ENCODE data around the gene C1orf198. TPM values are rescaled to one million over a fixed set of nuclear protein-coding genes. Genes with fewer than 3 reads are reported as not detected.

C1orf198 gene
- total and polyA plus RNA-seq, 8 donors = 16.5 to 35.3 (median 20.7) TPM

GRCh38 chr1:230824919-230825721 lies 43.2 kb downstream of the C1orf198 start:
- Histone ChIP-seq H3K4me1 (peaks cover 28 to 44% (median 28%) of the 10 kb centered on the region in 3 donors), H3K27ac (peak overlapping the region; percentile 70 to 94 (median 90)), H3K27me3 (no peaks in the 10 kb centered on the region), H3K36me3 (no peaks in the 10 kb centered on the region), H3K9me3 (no peaks in the 10 kb centered on the region), H3K4me3 (no peak overlapping the region)
- ATAC-seq = peak; percentile 81 to 86 (median 84)
- FAIRE-seq = no peak
- 16 to 19% methylated on average over 11 of the region's 11 CpGs for WGBS, 2 donors
- DNase-seq = peak in 3 of 6 donors; percentile 39 to 49 (median 43)
- intact Hi-C loops (cut with DNase I) = no loop called here
- TF ChIP-seq, protein P1, sequence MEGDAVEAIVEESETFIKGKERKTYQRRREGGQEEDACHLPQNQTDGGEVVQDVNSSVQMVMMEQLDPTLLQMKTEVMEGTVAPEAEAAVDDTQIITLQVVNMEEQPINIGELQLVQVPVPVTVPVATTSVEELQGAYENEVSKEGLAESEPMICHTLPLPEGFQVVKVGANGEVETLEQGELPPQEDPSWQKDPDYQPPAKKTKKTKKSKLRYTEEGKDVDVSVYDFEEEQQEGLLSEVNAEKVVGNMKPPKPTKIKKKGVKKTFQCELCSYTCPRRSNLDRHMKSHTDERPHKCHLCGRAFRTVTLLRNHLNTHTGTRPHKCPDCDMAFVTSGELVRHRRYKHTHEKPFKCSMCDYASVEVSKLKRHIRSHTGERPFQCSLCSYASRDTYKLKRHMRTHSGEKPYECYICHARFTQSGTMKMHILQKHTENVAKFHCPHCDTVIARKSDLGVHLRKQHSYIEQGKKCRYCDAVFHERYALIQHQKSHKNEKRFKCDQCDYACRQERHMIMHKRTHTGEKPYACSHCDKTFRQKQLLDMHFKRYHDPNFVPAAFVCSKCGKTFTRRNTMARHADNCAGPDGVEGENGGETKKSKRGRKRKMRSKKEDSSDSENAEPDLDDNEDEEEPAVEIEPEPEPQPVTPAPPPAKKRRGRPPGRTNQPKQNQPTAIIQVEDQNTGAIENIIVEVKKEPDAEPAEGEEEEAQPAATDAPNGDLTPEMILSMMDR (IDR thresholded peaks at IDR 0.05) = no peak

DNA sequence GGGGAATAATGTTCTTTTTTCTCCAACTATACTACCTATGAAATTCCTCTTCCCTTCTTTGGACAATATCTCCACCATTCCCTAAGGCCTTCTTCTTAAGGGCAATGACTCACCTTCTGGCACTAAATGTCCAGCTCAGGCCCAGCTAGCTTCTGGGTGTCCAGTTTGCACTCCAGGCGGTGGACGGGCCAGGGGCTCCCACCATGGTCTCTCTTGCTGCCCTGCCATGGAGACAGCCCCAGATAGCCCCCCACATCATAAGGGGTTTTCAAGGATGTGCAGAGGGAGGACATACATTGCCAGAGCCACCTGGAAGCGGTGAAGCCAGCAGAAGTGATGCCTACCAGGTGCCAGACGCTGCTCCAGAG lies 43.8 kb downstream of the C1orf198 start:
- 58 to 75% methylated on average over 4 of the region's 4 CpGs for WGBS, 2 donors
- no peaks in the 10 kb centered on the region for H3K36me3 ChIP-seq
- peak overlapping the region; percentile 70 to 94 (median 90) for H3K27ac ChIP-seq
- H3K27me3 ChIP-seq = no peaks in the 10 kb centered on the region
- H3K4me1 ChIP-seq = peaks cover 28 to 44% (median 28%) of the 10 kb centered on the region in 3 donors
- H3K9me3 ChIP-seq = no peaks in the 10 kb centered on the region
- FAIRE-seq (no peak), ATAC-seq (peak; percentile 44 to 56 (median 47)), DNase-seq (peak in 4 of 6 donors; percentile 27 to 48 (median 38))
- TF ChIP-seq, protein P1 (IDR thresholded peaks at IDR 0.05) = no peak
- H3K4me3 ChIP-seq = no peak overlapping the region
- intact Hi-C loops (cut with DNase I) = no loop called here

GRCh38 chr1:230823931-230824381 lies 44.4 kb downstream of the C1orf198 start:
- no peaks in the 10 kb centered on the region for H3K9me3 ChIP-seq
- DNase-seq (peak in 5 of 6 donors; percentile 35 to 66 (median 52)), FAIRE-seq (no peak), ATAC-seq (peak; percentile 26 to 57 (median 36))
- H3K4me3 ChIP-seq = no peak overlapping the region
- TF ChIP-seq, protein P1 (IDR thresholded peaks at IDR 0.05) = no peak
- no peaks in the 10 kb centered on the region for H3K27me3 ChIP-seq
- peaks cover 28 to 44% (median 28%) of the 10 kb centered on the region in 3 donors for H3K4me1 ChIP-seq
- no peaks in the 10 kb centered on the region for H3K36me3 ChIP-seq
- peak overlapping the region; percentile 70 to 94 (median 90) for H3K27ac ChIP-seq
- intact Hi-C loops (cut with DNase I) = no loop called here
- WGBS, 2 donors = 21 to 22% methylated on average over 3 of the region's 3 CpGs

- no peak for DNase-seq
- Histone ChIP-seq H3K36me3 (no peaks in the 10 kb centered on the region), H3K4me3 (no peak overlapping the region), H3K27ac (peak overlapping the region; percentile 70 to 94 (median 90)), H3K9me3 (no peaks in the 10 kb centered on the region), H3K27me3 (no peaks in the 10 kb centered on the region), H3K4me1 (peaks cover 28 to 44% (median 28%) of the 10 kb centered on the region in 3 donors)
- TF ChIP-seq, protein P1 (IDR thresholded peaks at IDR 0.05) = no peak
- WGBS, 2 donors = 74 to 82% methylated on average over 6 of the region's 6 CpGs
- FAIRE-seq = no peak
- intact Hi-C loops (cut with DNase I) = no loop called here
- ATAC-seq = no peak
Observed at GRCh38 chr1:230823426-230823825, 44.9 kb downstream of the C1orf198 start.
